NOMO-1 treated with DMSO at 0.1 percent for 48 hours (cell line): Measurements from ENCODE around the gene VPS33A.

Experiments
- DNase-seq: peaks from one replicate; lab custom pipeline; 2025; ENCODE audit not compliant: unreplicated experiment; lab: John Stamatoyannopoulos, UW

The VPS33A gene

GRCh38 chr12:122184517-122184916, 81.8 kb downstream of the VPS33A start:
- no peak for DNase-seq

- no peak for DNase-seq
These were observed 82.7 kb downstream of the VPS33A start for GRCh38 chr12:122183588-122183940.

GRCh38 chr12:122182887-122183587, 83.3 kb downstream of the VPS33A start, which contains the start of gene LRRC43:
Gene LRRC43 (plus strand): TSS chr12:122183123. CDS start chr12:122183145, 22 bp downstream.
- peak; percentile 14 for DNase-seq
